HepG2 (cell line): ENCODE results near the gene RNU1-1. TPM values are rescaled to one million over a fixed set of nuclear protein-coding genes. Genes with fewer than 3 reads are reported as not detected.
"Not testable (repeated sequence)": the region's sequence is repeated elsewhere in the genome, so short reads cannot be mapped to it uniquely, and the experiment has no call there.

Source experiments
- ERF ChIP-seq: IDR thresholded peaks from 2 replicates; pipeline ENCODE4 v1.6.1; 2018; ENCODE audit warnings: missing biosample characterization, missing genetic modification reagents
- GABPB1 ChIP-seq: IDR thresholded peaks from 2 replicates; pipeline ENCODE4 v1.6.1; 2016; ENCODE audit warnings: mild to moderate bottlenecking, missing genetic modification reagents, moderate library complexity, missing compliant biosample characterization
- GATAD2A ChIP-seq: IDR thresholded peaks from 2 replicates; pipeline ENCODE4 v1.6.1; 2016
- HNF4A ChIP-seq: sonication (generic); formaldehyde crosslinking; IDR thresholded peaks from 2 replicates; pipeline ENCODE4 v1.4.0; 2020; ENCODE audit warnings: missing genetic modification reagents
- HNRNPLL ChIP-seq: fragments of 200-400 bp; formaldehyde crosslinking; IDR thresholded peaks from 2 replicates; pipeline ENCODE4 v1.6.1; 2017; ENCODE audit warnings: mild to moderate bottlenecking, low read depth, low read length; ENCODE audit not compliant: poor library complexity, severe bottlenecking
- IRF2 ChIP-seq: IDR thresholded peaks from 2 replicates; pipeline ENCODE4 v1.6.1; 2018; ENCODE audit warnings: missing genetic modification reagents, missing compliant biosample characterization
- KDM2A ChIP-seq: sonication (generic); formaldehyde crosslinking; IDR thresholded peaks from 2 replicates; pipeline ENCODE4 v1.4.0; 2020; ENCODE audit warnings: low read depth, missing genetic modification reagents, borderline replicate concordance
- ONECUT2 ChIP-seq: sonication (generic); formaldehyde crosslinking; IDR thresholded peaks from 2 replicates; pipeline ENCODE4 v1.4.0; 2020; ENCODE audit warnings: missing genetic modification reagents
- PATZ1 ChIP-seq: sonication (generic); formaldehyde crosslinking; IDR thresholded peaks from 2 replicates; pipeline ENCODE4 v1.4.0; 2020; ENCODE audit warnings: missing genetic modification reagents
- SOX13 ChIP-seq, 3 experiments: fragments of 450-650 bp in 1 of 3; sonication (generic) in 1 of 3; formaldehyde crosslinking in 1 of 3; IDR thresholded peaks in 2 of 3; conservative IDR thresholded peaks in 1 of 3; 2 replicates each; pipeline versions ENCODE4 v1.5.0 to v1.6.1; 2016 to 2020; ENCODE audit warnings: antibody characterized with exemption in 1 of 3, mild to moderate bottlenecking in 1 of 3, missing compliant biosample characterization in 1 of 3, missing genetic modification reagents in 1 of 3, moderate library complexity in 1 of 3
- SSRP1 ChIP-seq: IDR thresholded peaks from 2 replicates; pipeline ENCODE4 v1.6.1; 2016; ENCODE audit warnings: control low read depth
- ZBTB7B ChIP-seq: sonication (generic); formaldehyde crosslinking; IDR thresholded peaks from 2 replicates; pipeline ENCODE4 v1.4.0; 2020; ENCODE audit warnings: missing genetic modification reagents
- ZNF574 ChIP-seq: sonication (generic); formaldehyde crosslinking; IDR thresholded peaks from 2 replicates; pipeline ENCODE4 v1.4.0; 2020; ENCODE audit warnings: missing genetic modification reagents
- ZNF614 ChIP-seq: IDR thresholded peaks from 2 replicates; pipeline ENCODE4 v1.6.1; 2018; ENCODE audit warnings: missing biosample characterization, missing genetic modification reagents, inconsistent platforms, borderline replicate concordance
- polyA plus RNA-seq, 8 experiments: library from polyadenylated mRNA; depleted of rRNA in 3 of 8; stranded (reverse) in 7 of 8; unstranded in 1 of 8; fragments of >200 nt; fragmentation: Illumina TruSeq in 4 of 8; extraction: Trizol in 4 of 8; gene quantifications; 2 replicates each; pipeline versions ENCODE4 v1.2.1 to v1.2.3, GENCODE V29; 2011 to 2016; ENCODE audit warnings: low read depth in 4 of 8, missing spikeins in 1 of 8, mixed read lengths in 1 of 8; ENCODE audit not compliant: insufficient read depth in 1 of 8
- total RNA-seq, 5 experiments: library from RNA; depleted of rRNA; stranded (reverse); fragments of >200 nt; fragmentation: Illumina TruSeq; extraction: Trizol; gene quantifications; 2 replicates each; pipeline ENCODE4 v1.2.3, GENCODE V29; 2016; ENCODE audit warnings: low read depth in 1 of 5
- TF ChIP-seq, protein P1 (sequence below): sonication (generic); formaldehyde crosslinking; IDR thresholded peaks from 2 replicates; pipeline ENCODE4 v1.9.0; 2022; ENCODE audit warnings: missing genetic modification reagents, mild to moderate bottlenecking, borderline replicate concordance
- TF ChIP-seq, protein P2 (sequence below): sonication (generic); formaldehyde crosslinking; IDR thresholded peaks from 2 replicates; pipeline ENCODE4 v1.4.0; 2020; ENCODE audit warnings: missing genetic modification reagents
- TF ChIP-seq, protein P3 (sequence below): IDR thresholded peaks from 2 replicates; pipeline ENCODE4 v1.6.1; 2018; ENCODE audit warnings: missing genetic modification reagents

RNU1-1 gene
- total and polyA plus RNA-seq, 2 of the 13 experiments (the other 11 are each of a cell fraction or from before 2014, with no cell fraction given), result under 0.01 to 11,018 TPM

- TF ChIP-seq, protein P1, sequence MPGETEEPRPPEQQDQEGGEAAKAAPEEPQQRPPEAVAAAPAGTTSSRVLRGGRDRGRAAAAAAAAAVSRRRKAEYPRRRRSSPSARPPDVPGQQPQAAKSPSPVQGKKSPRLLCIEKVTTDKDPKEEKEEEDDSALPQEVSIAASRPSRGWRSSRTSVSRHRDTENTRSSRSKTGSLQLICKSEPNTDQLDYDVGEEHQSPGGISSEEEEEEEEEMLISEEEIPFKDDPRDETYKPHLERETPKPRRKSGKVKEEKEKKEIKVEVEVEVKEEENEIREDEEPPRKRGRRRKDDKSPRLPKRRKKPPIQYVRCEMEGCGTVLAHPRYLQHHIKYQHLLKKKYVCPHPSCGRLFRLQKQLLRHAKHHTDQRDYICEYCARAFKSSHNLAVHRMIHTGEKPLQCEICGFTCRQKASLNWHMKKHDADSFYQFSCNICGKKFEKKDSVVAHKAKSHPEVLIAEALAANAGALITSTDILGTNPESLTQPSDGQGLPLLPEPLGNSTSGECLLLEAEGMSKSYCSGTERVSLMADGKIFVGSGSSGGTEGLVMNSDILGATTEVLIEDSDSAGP, result peak; percentile 46; the same call in 1 of the 2 replicates
- TF ChIP-seq, protein P2, sequence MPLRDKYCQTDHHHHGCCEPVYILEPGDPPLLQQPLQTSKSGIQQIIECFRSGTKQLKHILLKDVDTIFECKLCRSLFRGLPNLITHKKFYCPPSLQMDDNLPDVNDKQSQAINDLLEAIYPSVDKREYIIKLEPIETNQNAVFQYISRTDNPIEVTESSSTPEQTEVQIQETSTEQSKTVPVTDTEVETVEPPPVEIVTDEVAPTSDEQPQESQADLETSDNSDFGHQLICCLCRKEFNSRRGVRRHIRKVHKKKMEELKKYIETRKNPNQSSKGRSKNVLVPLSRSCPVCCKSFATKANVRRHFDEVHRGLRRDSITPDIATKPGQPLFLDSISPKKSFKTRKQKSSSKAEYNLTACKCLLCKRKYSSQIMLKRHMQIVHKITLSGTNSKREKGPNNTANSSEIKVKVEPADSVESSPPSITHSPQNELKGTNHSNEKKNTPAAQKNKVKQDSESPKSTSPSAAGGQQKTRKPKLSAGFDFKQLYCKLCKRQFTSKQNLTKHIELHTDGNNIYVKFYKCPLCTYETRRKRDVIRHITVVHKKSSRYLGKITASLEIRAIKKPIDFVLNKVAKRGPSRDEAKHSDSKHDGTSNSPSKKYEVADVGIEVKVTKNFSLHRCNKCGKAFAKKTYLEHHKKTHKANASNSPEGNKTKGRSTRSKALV, result peak; percentile 80
- TF ChIP-seq SSRP1 (CRISPR knock-in tag) (peak; percentile 87; the same call in 1 of the 2 replicates), HNRNPLL (peak; percentile 44), ZNF614 (CRISPR knock-in tag) (0 out of 2 replicates have a peak, but pooled peaks have one; percentile 40), HNF4A (peak; percentile 22; the same call in 1 of the 2 replicates), ZBTB7B (CRISPR knock-in tag) (peak; percentile 92), ONECUT2 (CRISPR knock-in tag) (0 out of 2 replicates have a peak, but pooled peaks have one; percentile 23), IRF2 (CRISPR knock-in tag) (peak; percentile 62), ZNF574 (peak; percentile 52), GATAD2A (CRISPR knock-in tag) (peak; percentile 74), KDM2A (CRISPR knock-in tag) (0 out of 2 replicates have a peak, but pooled peaks have one; percentile 29), GABPB1 (peak; percentile 27; the same call in 1 of the 2 replicates), PATZ1 (CRISPR knock-in tag) (peak; percentile 19; the same call in 1 of the 2 replicates), ERF (CRISPR knock-in tag) (0 out of 2 replicates have a peak, but pooled peaks have one; percentile 27), SOX13 (CRISPR knock-in tag; conservative IDR thresholded peaks at IDR 0.05 in 1 of 2, IDR thresholded peaks at IDR 0.05 in 1 of 2) (peak in 1 of 2 experiments; percentile 22; a peak in 1 of 4 replicates)
- TF ChIP-seq, protein P3, sequence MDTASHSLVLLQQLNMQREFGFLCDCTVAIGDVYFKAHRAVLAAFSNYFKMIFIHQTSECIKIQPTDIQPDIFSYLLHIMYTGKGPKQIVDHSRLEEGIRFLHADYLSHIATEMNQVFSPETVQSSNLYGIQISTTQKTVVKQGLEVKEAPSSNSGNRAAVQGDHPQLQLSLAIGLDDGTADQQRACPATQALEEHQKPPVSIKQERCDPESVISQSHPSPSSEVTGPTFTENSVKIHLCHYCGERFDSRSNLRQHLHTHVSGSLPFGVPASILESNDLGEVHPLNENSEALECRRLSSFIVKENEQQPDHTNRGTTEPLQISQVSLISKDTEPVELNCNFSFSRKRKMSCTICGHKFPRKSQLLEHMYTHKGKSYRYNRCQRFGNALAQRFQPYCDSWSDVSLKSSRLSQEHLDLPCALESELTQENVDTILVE (CRISPR knock-in tag), result 0 out of 2 replicates have a peak, but pooled peaks have one; percentile 30
- not testable (repeated sequence) for TF ChIP-seq SOX13 (IDR thresholded peaks at IDR 0.05)
These were observed 20.9 kb upstream of the RNU1-1 start (continued) for GRCh38 chr1:16534829-16535456.
